NOMO-1 treated with DMSO at 0.1 percent for 48 hours (cell line): ENCODE data around the gene COMMD7.
A peak's percentile ranks its signal among the peaks of the same experiment; 100 is the strongest.

Experiments used
- DNase-seq: peaks from one replicate; lab custom pipeline; 2025; ENCODE audit not compliant: unreplicated experiment; lab: John Stamatoyannopoulos, UW

COMMD7 gene

DNA sequence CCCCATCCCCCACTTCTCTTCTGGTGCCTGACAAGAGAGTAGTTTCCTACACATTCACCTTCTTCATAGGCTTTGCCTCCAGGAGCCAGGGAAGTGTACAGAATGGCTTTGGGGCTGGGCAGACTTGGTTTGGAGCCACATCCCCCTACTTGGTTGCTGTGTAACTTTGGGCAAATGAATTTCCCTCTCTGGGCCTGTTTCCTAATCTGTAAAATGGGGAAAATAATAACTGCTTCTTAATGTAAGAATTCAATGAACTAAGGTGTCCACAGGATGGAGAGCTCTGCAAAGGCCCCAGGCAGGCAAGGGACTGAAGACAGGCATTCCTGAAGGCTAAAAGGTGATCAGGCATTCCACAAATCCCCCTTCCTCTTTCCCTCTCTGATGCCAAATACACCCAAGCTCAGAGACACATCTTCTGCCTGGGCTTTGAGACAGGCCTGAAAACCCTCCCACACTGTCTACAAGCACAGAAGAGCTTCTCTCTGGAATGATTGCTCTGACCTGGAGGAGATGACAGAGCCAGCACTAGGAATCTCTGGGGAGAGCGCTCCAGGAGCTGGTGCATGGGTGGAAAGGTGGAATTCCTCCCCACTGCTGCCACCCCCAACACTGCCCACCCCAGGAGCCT, 62.6 kb downstream of the COMMD7 start:
- no peak for DNase-seq

DNA sequence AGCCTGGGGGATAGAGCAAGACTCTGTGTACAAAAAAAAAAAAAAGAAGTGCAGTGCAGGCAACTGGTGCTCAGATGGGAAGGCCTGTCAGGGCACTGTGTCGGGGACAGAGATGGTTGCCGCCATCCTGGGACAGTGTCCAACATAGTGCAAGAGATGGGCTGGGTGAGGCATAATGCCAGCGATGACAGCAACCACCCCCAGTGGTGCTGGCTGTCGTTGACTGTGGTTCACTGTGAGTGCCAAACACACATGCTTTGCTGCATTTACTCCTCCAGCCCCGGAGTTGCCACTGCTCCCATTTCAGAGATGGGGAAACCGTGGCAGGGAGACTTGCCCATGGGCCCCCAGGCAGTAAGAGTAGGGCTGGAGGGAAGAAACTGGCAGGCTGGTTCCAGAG, 64.3 kb downstream of the COMMD7 start:
- no peak for DNase-seq

DNA sequence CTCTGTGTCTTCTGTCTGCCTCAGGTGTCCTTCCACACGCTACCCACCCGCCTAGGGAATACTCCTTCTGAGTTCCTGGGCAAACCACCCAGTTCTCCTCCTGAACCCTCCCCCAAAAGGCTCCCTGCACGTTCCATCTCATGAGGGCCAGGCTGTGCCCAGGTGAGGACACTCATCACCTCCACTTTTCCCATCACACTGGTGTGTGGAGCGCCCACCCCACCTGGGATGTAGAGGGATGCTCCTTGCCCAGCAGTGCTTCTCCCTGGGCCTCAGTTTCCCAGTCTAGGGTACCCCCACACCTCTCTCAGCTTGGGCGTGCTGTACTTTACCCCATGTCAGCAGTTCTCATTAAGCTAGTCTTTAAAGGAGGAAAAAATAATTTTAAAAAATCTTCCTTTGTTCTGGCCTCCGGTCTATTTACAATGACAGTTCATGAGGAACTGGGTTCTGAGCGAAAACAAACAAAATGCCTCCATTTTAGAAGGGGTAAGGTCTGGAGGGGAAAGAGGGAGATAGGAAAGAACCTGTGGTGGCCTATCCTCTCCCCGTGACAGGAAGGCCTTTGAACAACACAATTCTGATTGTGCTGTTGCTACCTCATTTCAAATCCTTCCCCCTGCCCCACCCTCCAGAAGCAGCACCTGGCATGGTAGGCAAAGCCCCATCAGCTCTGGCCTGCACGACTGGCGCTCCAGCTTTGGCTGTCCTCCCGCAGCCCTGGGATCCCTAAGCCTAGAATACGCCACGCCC, 67.9 kb downstream of the COMMD7 start:
- no peak for DNase-seq

DNA sequence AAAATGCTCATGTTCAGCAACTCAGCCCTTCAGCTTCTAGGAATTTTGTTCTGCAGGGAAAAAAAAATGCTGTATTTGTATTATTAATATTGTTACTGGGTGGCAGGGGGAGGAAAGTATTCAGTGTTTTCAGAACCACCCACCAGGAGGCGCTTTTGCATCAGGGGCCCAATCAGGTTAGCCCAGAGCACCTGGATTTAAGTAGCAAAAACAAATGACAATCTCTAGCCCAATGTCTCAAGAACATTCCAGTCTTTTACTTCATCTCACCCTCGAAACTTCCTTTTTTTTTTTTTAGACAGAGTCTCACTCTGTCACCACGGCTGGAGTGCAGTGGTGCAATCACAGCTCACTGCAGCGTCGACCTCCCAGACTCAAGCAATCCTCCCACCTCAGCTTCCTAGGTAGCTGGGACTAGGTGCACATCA, 68.9 kb downstream of the COMMD7 start:
- DNase-seq, result peak; percentile 90

DNA sequence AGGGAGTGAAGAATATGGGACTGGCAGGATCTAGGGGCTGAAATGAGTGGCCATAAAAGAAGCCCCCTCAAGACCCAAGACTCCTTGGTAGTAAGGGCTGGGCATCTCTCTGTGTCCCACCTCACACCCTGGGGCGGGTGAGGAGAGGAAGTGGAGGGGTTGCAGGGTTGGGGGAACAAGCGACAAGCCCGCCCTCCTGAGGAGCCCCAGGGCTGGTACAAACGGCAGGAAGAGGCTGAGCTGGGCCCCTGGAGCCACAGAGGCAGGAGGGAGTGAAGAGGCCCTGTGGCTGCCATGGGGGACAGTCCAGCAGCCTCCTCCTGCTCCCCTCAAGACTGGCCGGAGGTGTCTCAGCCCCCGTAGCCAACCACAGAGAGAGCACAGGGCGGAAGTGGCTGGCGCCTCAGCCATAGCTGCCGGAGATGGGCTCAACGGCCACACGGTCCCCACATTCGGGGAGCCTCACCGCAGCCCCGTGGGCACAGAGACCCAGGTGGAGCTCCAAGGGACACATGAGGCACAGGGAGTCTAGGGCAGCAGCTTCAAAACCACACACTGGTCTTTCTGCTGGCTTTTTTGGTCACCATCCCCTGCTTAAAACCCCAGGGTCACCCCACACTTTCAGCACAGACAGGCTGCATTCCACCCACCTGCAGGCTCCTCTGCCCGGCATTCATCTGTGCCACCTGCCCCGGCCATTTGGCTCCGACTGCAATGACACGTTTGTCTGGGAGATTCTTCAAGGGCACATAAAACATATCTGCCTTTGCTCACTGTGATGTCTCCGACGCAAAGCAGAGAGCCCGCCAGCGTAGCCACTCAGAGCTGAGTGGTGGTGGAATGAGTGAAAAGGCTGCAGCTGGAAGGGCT, 70.0 kb downstream of the COMMD7 start:
- DNase-seq, result peak; percentile 57

DNA sequence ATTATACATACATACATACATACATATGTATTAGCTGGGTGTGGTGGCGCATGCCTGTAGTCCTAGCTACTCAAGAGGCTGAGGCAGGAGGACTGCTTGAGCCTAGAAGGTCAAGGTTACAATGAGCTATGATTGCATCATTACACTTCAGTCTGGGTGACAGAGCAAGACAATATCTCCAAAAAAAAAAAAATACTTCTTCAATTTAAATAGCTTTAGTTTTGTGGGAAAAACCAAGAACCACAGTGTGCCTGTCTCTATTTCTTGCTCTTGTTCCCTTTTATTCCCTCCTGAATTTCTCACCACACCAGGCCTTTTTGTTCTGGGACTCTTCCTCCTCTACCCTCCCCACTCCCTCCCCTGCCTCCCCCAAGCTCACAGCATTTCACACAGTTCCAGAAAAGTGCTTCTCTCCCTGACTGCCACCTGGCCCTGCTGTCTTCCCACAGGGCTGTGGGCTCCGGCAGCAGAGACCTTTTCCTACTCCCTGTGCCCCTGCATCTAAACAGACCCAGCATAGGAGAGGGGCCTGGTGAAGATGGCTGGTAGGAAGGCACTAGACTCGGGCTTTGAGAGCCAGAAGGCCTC, 70.8 kb downstream of the COMMD7 start:
- peak; percentile 62 for DNase-seq

DNA sequence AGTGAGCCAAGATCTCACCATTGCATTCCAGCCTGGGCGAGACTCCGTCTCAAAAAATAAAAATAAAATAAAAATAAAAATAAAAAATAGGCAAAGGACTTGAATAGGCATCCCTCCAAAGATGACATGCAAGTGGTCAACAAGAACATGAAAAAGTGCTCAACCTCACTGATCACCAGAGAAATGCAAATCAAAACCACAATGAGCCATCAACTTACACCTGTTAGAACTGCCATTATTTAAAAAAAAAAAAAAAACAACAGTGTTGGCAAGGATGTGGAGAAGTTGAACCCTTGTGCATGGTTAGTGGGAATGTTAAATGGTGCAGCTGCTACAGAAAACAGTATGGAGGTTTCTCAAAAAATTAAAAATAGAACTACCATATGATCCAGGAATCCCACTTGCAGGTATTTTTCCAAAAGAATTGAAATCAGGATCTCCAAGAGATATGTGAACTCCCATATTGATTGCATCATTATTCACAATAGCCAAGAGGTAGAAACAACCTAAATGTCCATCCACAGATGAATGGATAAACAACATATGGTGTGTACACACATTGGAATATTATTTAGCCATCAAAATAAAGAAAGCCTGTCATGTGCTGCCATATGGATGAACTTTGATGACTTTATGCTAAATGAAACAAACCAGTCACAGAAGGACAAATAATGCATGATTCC, 72.4 kb downstream of the COMMD7 start:
- no peak for DNase-seq

DNA sequence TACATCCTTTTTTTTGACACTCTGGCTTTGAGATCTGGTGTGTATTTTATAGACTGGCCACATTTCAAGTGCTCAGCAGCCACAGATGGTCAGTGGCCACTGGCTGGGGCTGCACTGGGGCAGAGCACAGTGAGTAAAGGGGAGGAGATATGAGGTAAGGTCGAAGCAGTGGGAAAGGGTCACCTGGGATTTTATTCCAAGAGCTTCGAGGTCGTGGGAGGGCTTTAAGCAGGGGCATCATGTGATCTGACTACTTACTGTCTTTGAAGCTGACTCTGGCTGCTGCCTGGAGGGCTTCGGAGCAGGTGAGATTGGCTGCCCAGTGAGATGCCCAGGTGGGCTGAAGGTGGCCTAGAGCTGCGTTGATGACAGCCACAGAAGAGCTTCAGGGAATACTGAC, 76.2 kb downstream of the COMMD7 start:
- DNase-seq, result no peak

DNA sequence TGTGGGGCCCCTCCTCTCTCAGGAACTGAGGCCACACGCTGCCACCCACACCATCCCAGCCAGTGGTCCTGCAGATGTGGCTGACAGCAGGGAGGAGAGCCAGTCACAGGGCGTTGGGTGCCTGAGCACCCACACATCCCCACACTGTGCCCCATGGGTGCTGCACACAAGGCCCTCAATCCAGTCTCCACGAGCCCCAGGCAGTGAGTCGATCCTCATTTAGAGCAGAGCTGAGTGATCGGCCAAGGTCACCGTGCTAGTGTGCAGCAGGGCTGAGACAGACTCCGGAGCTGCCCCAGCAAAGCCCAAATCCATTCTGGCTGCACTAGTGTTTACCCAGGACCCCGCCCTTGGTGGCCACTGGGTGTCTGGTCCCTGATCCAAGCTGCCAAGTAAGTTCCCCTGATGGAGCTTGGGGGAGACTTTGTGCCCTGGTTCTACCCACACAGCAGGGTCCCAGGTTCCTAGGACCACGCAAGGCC, 78.5 kb downstream of the COMMD7 start:
- DNase-seq, result no peak

DNA sequence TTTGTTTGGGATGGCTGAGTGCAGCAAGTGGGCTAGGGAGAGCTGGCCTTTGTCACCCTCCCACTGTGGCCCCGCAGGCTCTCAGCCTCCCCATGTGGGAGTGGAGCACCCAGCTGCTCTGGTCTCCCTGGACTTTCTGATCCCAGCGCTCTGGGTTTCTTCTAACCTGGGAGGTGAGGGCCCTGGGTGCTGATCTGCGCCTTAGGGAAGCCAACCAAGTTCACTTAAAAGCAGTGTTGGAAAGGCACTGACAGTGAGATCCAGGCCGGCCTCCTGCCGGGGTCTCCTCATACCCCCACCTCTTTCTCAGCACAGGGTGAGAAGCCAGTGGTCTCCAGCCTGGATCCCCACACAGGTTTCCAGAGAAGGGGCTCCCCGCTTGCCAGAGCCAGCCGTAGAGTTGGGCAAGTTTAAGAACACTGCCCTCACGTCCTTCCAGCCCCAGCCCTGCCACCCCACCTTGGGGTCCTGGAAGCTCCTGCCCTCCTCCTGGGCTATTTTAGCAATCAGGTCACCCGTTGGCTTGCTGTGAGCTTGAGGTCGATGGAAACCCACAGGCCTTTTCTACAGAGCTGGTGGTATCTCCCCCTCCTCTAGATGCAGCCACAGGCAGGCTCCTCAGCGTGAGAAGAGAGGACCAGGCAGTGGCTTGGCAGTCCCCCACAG, 79.1 kb downstream of the COMMD7 start:
- no peak for DNase-seq

DNA sequence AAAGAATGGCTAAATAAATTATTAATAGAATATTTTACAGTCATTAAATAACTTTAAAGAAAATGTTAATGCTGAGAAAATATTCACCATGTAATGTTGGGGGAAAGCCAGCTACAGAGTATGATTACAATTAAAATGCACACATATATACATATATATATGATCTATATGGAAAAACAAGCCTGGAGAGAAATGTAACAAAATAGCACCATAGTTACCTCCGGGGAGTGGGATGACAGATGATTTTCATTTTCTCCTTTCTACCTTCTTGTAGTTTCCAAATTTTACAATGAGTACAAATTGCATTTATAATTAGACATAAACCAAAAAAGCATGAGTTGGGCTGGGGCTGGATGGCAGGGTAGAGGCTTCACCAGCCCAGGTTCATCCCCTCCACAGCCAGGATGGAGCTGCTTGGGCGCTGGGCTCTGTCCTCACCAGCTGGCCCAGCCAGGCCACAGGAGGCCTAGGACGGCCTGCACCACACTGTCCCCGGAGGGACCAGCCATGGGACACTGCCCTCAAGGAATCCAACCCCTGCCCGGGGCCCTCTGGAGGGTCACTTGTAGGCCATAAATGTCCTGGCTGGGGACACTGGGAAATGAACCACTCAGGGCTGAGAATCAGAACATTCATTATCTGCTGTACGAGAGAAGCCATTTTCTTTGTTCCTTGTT, 79.8 kb downstream of the COMMD7 start:
- no peak for DNase-seq

DNA sequence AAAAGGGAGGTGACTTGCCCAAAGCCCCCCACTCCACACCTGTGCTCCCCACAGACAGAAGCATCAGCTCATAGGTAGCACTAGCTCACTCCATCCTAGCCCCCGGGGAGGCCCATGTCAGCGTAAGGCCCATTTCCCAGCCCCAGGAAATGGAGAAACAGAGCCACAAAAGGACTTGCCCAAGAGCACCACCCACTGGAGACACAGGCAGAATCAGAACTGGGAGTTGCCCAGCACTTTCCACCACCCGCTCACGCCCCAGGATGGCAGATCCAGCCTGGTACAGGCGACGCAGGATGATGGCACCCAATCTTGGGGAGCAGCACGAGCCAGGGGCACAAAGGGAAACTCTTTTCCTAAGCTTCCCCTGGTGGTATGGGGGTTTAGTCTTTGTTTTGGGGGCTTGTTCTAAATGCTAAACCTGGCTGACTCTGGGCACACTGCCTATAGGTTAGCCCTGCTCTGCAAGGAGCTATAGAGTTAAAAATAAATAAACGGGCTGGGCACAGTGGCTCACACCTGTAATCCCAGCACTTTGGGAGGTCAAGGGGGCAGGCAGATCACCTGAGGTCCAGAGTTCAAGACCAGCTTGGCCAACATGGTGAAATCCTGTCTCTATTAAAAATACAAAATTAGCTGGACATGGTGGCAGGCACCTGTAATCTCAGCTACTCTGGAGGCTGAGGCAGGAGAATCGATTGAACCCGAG, 81.3 kb downstream of the COMMD7 start:
- DNase-seq, result no peak

DNA sequence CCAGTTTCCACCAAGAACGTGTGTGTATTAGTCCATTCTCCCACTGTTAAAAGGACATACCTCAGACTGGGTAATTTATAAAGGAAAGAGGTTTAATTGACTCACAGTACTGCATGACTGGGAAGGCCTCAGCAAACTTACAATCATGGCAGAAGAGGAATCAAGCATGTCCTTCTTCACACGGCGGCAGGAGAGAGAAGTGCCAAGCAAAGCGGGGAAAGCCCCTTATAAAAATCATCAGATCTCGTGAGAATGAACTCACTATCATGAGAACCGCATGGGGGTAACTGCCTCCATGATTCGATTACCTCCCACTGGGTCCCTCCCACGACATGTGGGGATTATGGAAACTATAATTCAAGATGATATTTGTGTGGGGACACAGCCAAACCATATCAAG, 82.6 kb downstream of the COMMD7 start:
- no peak for DNase-seq

DNA sequence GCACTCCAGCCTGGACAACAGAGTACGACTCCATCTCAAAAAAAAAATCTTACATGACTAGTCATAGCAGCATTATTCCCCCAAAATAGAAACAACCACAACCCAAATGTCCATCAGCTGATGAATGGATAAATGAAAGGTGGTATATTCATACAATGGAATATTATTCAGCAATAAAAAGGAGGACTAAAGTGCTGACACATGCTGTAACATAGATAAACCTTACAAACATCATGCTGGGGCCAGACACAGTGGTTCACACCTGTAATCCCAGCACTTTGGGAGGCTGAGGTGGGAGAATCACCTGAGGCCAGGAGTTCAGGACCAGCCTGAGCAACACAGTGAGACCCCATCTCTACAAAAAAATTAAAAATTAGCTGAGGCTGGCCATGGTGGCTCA, 86.4 kb downstream of the COMMD7 start:
- DNase-seq, result no peak

DNA sequence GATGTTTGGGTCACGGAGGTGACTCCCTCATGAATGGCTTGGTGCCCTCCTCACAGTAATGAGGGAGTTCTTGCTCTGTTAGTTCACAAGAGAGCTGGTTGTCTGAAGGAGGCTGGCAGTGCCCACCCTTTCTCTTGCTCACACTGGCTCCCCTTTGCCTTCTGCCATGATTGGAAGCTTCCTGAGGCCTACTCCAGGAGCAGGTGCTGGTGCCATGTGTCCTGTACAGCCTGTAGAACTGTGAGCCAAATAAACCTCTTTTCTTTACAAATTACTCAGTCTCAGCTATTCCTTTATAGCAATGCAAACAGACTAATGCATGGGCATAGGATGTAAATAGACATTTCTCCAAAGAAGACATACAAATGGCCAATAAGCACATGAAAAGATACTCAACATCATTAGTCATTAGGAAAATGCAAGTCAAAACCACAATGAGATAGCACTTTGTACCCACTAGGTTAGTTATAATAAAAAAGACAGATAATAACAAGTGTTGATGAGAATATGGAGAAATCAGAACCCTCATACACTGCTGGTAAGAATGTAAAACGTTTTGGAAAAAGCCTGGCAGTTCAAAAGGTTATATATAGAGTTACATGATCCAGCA, 87.3 kb downstream of the COMMD7 start:
- DNase-seq, result no peak

DNA sequence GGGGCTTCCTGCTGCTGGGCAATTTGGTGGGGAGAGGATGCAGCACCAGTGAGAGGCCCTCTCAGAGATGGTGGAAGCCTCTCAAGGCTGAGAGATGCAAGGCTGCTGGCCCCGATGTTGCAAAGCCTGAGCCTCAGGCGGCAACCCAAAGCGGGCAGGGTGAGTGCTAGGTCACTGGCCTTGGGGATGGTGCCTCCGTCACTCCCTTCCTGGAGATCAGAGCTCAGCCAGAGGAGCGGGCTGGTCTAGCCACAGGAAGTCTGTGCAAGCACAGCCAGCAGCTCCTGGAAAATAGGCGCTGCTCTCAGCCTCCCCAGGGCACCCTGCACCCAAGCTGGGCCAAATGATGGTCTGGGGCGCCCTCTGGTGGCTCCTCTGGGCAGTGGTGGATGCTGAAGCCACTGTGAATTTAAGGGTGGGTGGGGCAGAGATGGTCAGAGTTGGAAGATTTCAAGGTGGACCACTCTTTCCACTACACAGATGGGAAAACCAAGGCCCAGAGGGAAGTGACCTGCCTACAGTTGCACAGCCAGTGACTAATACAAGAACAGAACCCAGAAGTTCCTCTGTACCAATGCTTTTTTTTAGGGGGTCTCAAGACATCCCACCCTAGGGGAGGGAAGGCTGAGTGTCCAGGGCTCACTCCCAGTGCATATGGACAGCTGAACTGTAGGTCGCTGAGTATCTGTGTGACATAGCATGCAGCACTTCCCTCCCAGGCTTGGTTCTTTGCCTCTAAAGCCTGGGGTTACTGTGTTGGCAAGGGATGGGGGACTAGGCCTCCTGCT, 90.3 kb downstream of the COMMD7 start:
- peak; percentile 81 for DNase-seq
